GM19463 (cell line): ENCODE measurements around the gene SLIT3.

Source experiments
- ATAC-seq: cut with Tn5 transposase; IDR thresholded peaks from one replicate; pipeline ENCODE4 v1.9.1; 2021; ENCODE audit warnings: mild to moderate bottlenecking, moderate library complexity; ENCODE audit not compliant: unreplicated experiment

SLIT3 gene

GRCh38 chr5:169049712-169050111 lies 251.2 kb downstream of the SLIT3 start:
- no peak for ATAC-seq

GRCh38 chr5:169048181-169049125 lies 252.5 kb downstream of the SLIT3 start:
- ATAC-seq = no peak

GRCh38 chr5:169044962-169045361 lies 256.0 kb downstream of the SLIT3 start:
- ATAC-seq = no peak

- no peak for ATAC-seq
Measured at GRCh38 chr5:169041180-169041579, 259.8 kb downstream of the SLIT3 start.

GRCh38 chr5:169039592-169039991 lies 261.3 kb downstream of the SLIT3 start:
- ATAC-seq = no peak

GRCh38 chr5:169037466-169037865 lies 263.5 kb downstream of the SLIT3 start:
- no peak for ATAC-seq

GRCh38 chr5:169036079-169036805 lies 264.7 kb downstream of the SLIT3 start:
- no peak for ATAC-seq

- ATAC-seq = no peak
Measured at GRCh38 chr5:169029661-169030274, 271.2 kb downstream of the SLIT3 start.

- ATAC-seq = no peak
Measured at GRCh38 chr5:169029037-169029436, 271.9 kb downstream of the SLIT3 start.

- ATAC-seq = no peak
Measured at GRCh38 chr5:169027501-169028061, 273.4 kb downstream of the SLIT3 start.

- no peak for ATAC-seq
Measured at GRCh38 chr5:169025491-169025890, 275.4 kb downstream of the SLIT3 start.

- no peak for ATAC-seq
Measured at GRCh38 chr5:169024421-169024820, 276.5 kb downstream of the SLIT3 start.

- ATAC-seq = no peak
Measured at GRCh38 chr5:169022718-169023117, 278.2 kb downstream of the SLIT3 start.

GRCh38 chr5:169020102-169020501 lies 280.8 kb downstream of the SLIT3 start:
- no peak for ATAC-seq

- ATAC-seq = no peak
Measured at GRCh38 chr5:169018925-169019324, 282.0 kb downstream of the SLIT3 start.

- no peak for ATAC-seq
Measured at GRCh38 chr5:169015991-169016390, 284.9 kb downstream of the SLIT3 start.

- ATAC-seq = no peak
Measured at GRCh38 chr5:169013846-169014245, 287.1 kb downstream of the SLIT3 start.

GRCh38 chr5:169013208-169013728 lies 287.7 kb downstream of the SLIT3 start:
- no peak for ATAC-seq

- ATAC-seq = no peak
Measured at GRCh38 chr5:169012450-169012849, 288.5 kb downstream of the SLIT3 start.

- no peak for ATAC-seq
Measured at GRCh38 chr5:169011451-169011850, 289.5 kb downstream of the SLIT3 start.

- ATAC-seq = no peak
Measured at GRCh38 chr5:169011009-169011408, 289.9 kb downstream of the SLIT3 start.
